Calu3 (cell line): ENCODE results near the gene LYPD6B. TPM values are rescaled to one million over a fixed set of nuclear protein-coding genes. Genes with fewer than 3 reads are reported as not detected.

ENCODE experiments used
- BruUV-seq: library from RNA; stranded (reverse); fragments of 400-500 nt; replicated peaks from 2 replicates; lab custom pipeline; 2021; lab: Mats Ljungman, UMichigan
- CTCF ChIA-PET: fragments of 300-600 bp; sonication (Branson Sonifier 250); formaldehyde crosslinking; loops from one replicate; lab custom pipeline; 2022; ENCODE audit warnings: antibody characterized with exemption; lab: Charles Lee
- DNase-seq: peaks from one replicate; pipeline ENCODE4 v3.0.0; 2022
- H3K27ac Mint-ChIP-seq: one replicate; pipeline ENCODE4 v1.8.0; 2022; ENCODE audit warnings: mixed read lengths; ENCODE audit not compliant: unreplicated experiment
- H3K27me3 Mint-ChIP-seq: one replicate; pipeline ENCODE4 v1.8.0; 2022; ENCODE audit warnings: mixed read lengths; ENCODE audit not compliant: unreplicated experiment
- H3K36me3 Mint-ChIP-seq: one replicate; pipeline ENCODE4 v1.8.0; 2022; ENCODE audit warnings: mild to moderate bottlenecking, moderate library complexity, mixed read lengths; ENCODE audit not compliant: insufficient read depth, unreplicated experiment
- H3K4me1 Mint-ChIP-seq: one replicate; pipeline ENCODE4 v1.8.0; 2022; ENCODE audit warnings: mild to moderate bottlenecking, low read depth, mixed read lengths; ENCODE audit not compliant: unreplicated experiment
- H3K4me3 Mint-ChIP-seq: one replicate; pipeline ENCODE4 v1.8.0; 2022; ENCODE audit warnings: mild to moderate bottlenecking, low read depth, moderate library complexity, mixed read lengths; ENCODE audit not compliant: unreplicated experiment
- H3K9me3 Mint-ChIP-seq: one replicate; pipeline ENCODE4 v1.8.0; 2022; ENCODE audit warnings: low read depth, mixed read lengths; ENCODE audit not compliant: unreplicated experiment
- CTCF ChIP-seq: fragments of 200-600 bp; IDR thresholded peaks from one replicate; pipeline ENCODE4 v1.8.0; 2022; ENCODE audit warnings: antibody characterized with exemption; ENCODE audit not compliant: unreplicated experiment
- intact Hi-C: fragments of 100-400 bp; cut with micrococcal nuclease; formaldehyde crosslinking; loops from one replicate; pipeline ENCODE4 v1.10.0; 2022; ENCODE audit not compliant: unreplicated experiment
- total RNA-seq: library from RNA; stranded (reverse); gene quantifications from 2 replicates; pipeline ENCODE4 v1.2.3, GENCODE V29; 2022

LYPD6B gene
- total RNA-seq, 1 experiment from 2014 or later = 0.87 TPM

- no peaks in the 10 kb centered on the region for H3K9me3 Mint-ChIP-seq
- H3K27ac Mint-ChIP-seq = no peak overlapping the region
- no peak for DNase-seq
- CTCF ChIA-PET = no interaction called here
- TF ChIP-seq CTCF = no peak
- BruUV-seq = no TSS peak
- H3K4me3 Mint-ChIP-seq = no peak overlapping the region
- no peaks in the 10 kb centered on the region for H3K36me3 Mint-ChIP-seq
- peaks cover 10% of the 10 kb centered on the region for H3K4me1 Mint-ChIP-seq
- intact Hi-C loops = loop anchor here (5.0 kb wide), 1 partner anchor 218 kb away; no protein-coding TSS in a partner anchor
- H3K27me3 Mint-ChIP-seq = peaks cover 40% of the 10 kb centered on the region
These were observed 55.9 kb downstream of the LYPD6B start for GRCh38 chr2:149094217-149095015.

GRCh38 chr2:149098701-149099100, 60.2 kb downstream of the LYPD6B start:
- no peaks in the 10 kb centered on the region for H3K36me3 Mint-ChIP-seq
- peak; percentile 7 for DNase-seq

GRCh38 chr2:149099298-149099697, 60.8 kb downstream of the LYPD6B start:
- peaks cover 17% of the 10 kb centered on the region for H3K27me3 Mint-ChIP-seq
- DNase-seq = no peak
- no peak overlapping the region for H3K27ac Mint-ChIP-seq
- intact Hi-C loops = no loop called here
- no peak for TF ChIP-seq CTCF
- no peak overlapping the region for H3K4me3 Mint-ChIP-seq
- H3K4me1 Mint-ChIP-seq = peaks cover 28% of the 10 kb centered on the region
- CTCF ChIA-PET = interaction anchor here (0.7 kb wide), 1 partner anchor 28 kb away, joined by 7 read pairs; no protein-coding TSS in a partner anchor
- no TSS peak for BruUV-seq
- H3K36me3 Mint-ChIP-seq = no peaks in the 10 kb centered on the region
- no peaks in the 10 kb centered on the region for H3K9me3 Mint-ChIP-seq

More at GRCh38 chr2:149098701-149099100, 60.2 kb downstream of the LYPD6B start:
- Mint-ChIP-seq H3K27ac (no peak overlapping the region), H3K4me1 (peaks cover 28% of the 10 kb centered on the region), H3K4me3 (no peak overlapping the region), H3K27me3 (peaks cover 17% of the 10 kb centered on the region), H3K9me3 (no peaks in the 10 kb centered on the region)
- no peak for TF ChIP-seq CTCF
- CTCF ChIA-PET = interaction anchor here (0.7 kb wide), 2 partner anchors 28 to 129 kb away, joined by 5 to 7 read pairs; no protein-coding TSS in a partner anchor
- intact Hi-C loops = no loop called here
- no TSS peak for BruUV-seq

- Mint-ChIP-seq H3K27me3 (peaks cover 6% of the 10 kb centered on the region), H3K4me1 (peaks cover 20% of the 10 kb centered on the region), H3K4me3 (peak overlapping the region; percentile 41), H3K36me3 (no peaks in the 10 kb centered on the region), H3K27ac (no peak overlapping the region), H3K9me3 (no peaks in the 10 kb centered on the region)
- peak; percentile 13 for DNase-seq
- BruUV-seq = no TSS peak
- no peak for TF ChIP-seq CTCF
- CTCF ChIA-PET = interaction anchor here (0.6 kb wide), 1 partner anchor 72 kb away, joined by 4 read pairs; no protein-coding TSS in a partner anchor
- intact Hi-C loops = loop anchor here (5.0 kb wide), 1 partner anchor 66 kb away; no protein-coding TSS in a partner anchor
These were observed 62.5 kb downstream of the LYPD6B start for GRCh38 chr2:149100739-149101699.
